GM18508 (cell line): Measurements from ENCODE around the gene HAUS1.
"Not testable (repeated sequence)": the region's sequence is repeated elsewhere in the genome, so short reads cannot be mapped to it uniquely, and the experiment has no call there.

Experiments used
- ATAC-seq: cut with Tn5 transposase; IDR thresholded peaks from one replicate; pipeline ENCODE4 v1.9.1; 2021; ENCODE audit warnings: moderate number of reproducible peaks; ENCODE audit not compliant: insufficient read depth, unreplicated experiment

The HAUS1 gene

DNA sequence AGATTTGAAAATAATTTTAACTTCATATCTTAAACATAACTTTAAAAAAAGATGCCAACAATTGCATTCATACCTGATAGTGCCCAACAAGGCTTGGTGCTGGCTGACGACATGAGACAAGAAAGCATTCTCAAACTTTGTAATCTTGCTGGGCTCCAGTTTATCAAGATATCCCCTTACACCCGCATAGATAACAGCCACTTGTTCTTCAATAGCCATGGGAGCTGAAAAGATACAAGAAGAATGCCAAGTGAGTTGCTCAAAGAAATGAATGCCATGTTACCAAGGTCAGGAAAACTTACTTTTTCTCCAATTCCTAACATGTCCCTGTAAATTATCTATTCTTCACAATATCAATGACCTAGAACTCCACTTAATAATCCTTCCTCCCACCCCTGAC, 19.8 kb upstream of the HAUS1 start:
- no peak for ATAC-seq

- not testable (repeated sequence) for ATAC-seq
Measured at GRCh38 chr18:46088501-46088900, 15.7 kb upstream of the HAUS1 start.

- no peak for ATAC-seq
Measured at GRCh38 chr18:46095532-46095931, 8.7 kb upstream of the HAUS1 start.

DNA sequence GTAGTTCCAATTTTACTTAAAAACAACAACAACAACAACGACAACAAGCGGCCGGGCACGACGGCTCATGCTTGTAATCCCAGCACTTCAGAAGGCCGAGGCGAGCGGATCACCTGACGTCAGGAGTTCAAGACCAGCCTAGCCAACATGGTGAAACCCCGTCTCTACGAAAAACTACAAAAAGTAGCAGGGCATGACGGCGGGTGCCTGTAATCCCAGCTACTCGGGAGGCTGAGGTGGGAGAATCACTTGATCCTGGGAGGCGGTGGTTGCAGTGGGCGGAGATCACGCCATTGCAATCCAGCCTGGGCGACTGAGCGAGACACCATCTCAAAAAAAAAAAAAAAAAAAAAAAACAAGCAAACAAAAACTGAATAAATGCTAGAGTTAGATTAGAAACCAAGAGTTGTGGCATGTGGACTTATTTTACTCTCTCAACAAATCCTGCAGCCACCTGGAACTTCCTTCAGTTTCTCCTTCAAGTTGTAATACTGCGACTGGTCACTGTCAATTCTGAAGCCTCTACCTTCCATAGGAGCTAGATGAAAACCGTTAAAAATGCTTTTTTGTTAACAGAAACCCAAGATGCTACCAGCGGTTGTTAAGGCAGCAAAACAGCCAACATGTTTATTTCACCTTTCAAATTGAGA, 7.4 kb upstream of the HAUS1 start:
- ATAC-seq, result no peak

DNA sequence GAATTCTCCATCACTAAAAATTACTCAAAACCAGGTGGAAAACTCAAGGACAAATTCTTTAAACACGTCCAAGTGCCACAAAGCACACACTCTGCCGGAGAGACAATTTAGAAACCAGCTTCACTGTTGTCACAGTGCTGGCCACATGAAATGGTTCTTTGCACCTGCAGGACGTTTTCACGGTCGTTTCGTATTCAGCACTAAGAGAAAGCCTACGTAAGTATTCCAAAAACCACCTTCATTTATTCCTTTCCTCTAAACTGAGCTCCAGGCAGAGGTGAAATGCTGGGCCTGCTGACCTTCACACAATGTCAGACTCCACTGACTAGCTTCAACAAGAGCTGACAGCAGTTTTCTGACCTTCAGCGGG, 6.8 kb upstream of the HAUS1 start:
- ATAC-seq, result peak; percentile 18

DNA sequence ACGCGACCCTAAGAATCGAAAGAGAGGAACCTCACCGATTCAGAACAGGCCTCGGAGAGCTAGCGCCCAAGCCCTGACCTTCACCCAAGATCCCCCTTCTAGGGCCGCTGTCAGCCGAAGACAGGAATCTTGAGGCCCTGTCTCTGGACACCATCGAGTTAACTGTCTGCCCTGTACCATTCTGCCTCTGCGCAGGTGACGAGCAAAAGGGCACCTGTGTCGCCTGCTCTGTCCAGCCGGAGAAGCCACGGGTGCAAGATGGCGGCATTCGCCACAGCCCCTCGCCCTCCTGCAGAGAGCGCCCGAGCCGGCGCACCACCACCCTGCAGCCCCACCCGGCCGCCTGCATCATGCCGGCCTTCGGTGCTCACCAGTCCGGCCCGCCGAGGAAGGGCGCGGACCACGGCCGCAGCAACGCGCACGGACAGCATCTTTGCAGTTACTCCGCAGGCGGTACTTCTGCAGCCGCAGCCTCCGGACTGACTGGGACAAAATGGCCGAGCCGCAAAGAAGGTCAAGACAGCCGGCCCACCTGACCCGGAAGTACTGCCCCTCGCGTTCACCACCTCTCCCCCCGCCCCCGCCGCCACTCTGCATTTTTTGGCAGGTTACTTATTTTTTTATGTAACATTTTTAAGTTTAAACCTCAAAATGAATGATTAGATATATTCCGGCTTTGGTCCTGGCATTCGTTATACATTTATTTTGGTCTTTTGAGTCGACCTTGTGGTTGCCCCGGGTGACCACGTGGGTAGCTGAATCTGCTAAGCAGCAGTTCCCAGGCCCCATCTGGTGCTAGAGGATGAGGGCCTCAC, 6.2 kb upstream of the HAUS1 start, which contains the start of gene ATP5F1A:
Gene ATP5F1A (minus strand): TSS at position 496 of the 815 bp plus-strand sequence. CDS start 65 bp downstream, at position 431.
- ATAC-seq, result peak; percentile 55

GRCh38 chr18:46098616-46098933, 5.6 kb upstream of the HAUS1 start:
- no peak for ATAC-seq

GRCh38 chr18:46099463-46099862, 4.7 kb upstream of the HAUS1 start:
- no peak for ATAC-seq

DNA sequence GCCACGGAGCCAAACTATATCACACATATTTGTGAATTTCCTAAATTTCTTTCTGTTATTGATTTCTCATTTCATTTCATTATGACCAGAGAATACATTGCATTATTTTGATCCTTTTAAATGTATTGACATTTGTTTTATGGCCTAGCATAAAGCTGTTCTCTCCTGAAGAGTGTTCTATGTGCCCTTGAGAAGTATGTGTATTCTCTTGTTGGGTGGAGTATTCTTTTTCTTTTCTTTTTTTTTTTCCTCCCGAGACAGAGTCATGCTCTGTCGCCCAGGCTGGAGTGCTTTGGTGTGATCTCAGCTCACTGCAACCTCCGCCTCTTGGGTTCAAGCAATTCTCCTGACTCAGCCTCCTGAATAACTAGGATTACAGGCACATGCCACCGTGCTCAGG, 5.2 kb downstream of the HAUS1 start:
- no peak for ATAC-seq

GRCh38 chr18:46110406-46110805, 6.2 kb downstream of the HAUS1 start:
- ATAC-seq, result no peak

DNA sequence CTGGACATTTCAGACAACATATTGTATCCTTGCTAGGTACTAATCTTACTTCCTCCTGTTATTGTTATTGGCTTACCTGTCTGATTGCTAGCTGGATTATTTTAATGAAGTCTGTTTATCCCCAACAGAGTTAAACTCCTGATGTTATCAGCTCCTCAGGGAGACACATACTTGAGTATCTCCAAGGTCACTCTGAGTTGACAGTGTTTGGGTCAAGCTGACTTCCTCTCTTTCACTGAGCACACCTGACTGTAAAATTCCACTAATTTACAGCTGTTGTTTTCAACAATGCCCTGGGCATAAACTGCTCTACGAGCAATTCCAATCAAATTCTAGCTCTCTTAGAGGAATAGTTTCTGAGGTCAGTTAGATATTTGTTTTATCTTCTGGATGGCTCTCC, 9.6 kb downstream of the HAUS1 start:
- ATAC-seq, result no peak

GRCh38 chr18:46126625-46127024, 22.4 kb downstream of the HAUS1 start:
- ATAC-seq, result not testable (repeated sequence)

- no peak for ATAC-seq
Measured at GRCh38 chr18:46130061-46130460, 25.9 kb downstream of the HAUS1 start.

GRCh38 chr18:46130549-46130948, 26.4 kb downstream of the HAUS1 start:
- ATAC-seq, result not testable (repeated sequence)

DNA sequence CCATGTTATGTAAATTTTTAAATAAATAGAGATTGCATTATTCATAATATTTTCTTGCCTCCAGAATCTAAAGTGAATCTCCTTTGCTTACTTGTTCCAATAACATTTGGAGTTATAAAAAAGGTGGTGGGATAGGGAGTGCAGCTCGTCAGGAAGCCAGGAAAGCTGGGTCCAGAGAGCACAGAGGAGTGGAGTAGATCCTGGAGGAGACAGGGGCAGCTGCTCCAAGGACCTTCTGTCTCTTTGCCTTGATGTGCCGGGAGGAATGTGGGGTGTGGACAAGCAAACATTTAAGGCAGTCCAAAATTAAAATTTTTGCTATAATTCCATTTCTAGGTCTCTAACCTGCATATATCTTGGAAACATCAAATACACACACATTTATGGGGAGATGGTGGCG, 29.3 kb downstream of the HAUS1 start:
- no peak for ATAC-seq

- no peak for ATAC-seq
Measured at GRCh38 chr18:46134920-46135675, 30.9 kb downstream of the HAUS1 start.

DNA sequence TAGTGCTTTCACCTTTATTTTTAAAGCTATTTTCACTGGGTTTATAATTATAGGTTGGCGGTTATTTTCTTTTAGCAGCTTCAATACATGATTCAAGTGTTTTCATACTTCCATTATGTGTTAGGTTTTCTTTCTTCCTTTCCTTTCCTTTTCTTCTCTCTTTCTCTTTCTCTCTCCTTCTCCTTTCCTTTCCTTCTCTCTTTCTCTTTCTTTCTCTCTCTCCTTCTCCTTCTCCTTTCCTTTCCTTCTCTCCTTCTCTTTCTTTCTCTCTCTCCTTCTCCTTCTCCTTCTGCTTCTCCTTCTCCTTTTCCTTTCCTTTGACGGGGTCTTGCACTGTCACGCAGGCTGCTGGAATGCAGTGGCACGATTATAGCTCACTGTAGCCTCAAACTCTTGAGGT, 36.0 kb downstream of the HAUS1 start:
- ATAC-seq, result no peak

DNA sequence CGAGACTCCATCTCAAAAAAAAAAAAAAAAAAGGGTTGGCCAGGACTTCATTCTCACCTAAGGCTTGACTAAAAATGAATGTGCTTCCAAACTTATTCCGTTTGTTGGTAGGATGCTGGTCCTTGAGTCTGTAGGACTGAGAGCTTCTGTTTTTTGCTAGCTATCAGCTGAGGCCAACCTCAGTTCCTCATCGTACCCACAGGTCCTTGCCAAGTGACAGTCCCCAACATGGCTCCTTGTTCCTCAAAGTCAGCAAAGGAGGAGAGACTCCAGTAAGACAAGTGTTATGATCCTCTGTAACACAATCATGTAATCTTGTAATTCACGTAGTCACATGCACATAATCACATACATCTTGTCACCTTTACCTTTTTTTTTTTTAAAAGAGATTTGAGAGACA, 37.0 kb downstream of the HAUS1 start:
- no peak for ATAC-seq

DNA sequence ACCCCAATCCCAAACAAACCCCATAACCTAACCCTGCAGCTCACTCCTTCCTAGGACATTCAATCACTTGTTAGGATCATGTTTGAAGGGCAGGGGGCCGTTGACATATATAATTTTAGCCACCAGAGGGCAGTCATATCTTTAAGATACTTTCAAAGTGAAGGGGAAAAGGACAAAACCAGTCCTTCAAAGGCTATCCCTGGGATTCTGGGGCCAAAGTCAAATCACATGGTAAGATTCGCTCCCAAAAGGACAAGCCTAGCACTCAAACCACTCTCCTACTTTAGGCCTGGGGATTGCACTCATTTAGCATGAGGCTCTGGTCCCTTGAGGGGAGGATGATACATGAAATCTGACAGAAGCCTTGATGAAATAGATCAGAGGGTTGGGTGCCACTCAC, 44.6 kb downstream of the HAUS1 start:
- ATAC-seq, result no peak

- no peak for ATAC-seq
Measured at GRCh38 chr18:46152436-46152807, 48.2 kb downstream of the HAUS1 start.
